ENCODE data around the gene EMC8.
"Not testable (repeated sequence)": the region's sequence is repeated elsewhere in the genome, so short reads cannot be mapped to it uniquely, and the experiment has no call there.

The EMC8 gene

DNA sequence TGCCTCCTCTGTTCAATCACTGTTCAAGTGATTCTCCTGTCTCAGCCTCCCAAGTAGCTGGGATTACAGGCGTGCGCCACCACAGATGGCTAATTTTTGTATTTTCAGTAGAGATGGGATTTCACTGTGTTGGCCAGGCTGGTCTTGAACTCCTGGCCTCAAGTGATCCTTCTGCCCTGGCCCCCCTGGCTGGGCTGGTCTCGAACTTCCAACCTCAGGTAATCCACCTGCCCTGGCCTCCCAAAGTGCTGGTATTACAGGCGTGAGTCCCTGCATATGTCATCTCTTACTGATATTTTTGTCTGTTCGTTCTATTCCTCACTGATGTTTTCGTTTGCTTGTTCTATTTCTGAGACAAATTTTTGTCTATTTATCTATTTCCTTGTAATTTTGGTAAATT, 17.9 kb upstream of the EMC8 start:
- not testable (repeated sequence) for H3K9ac ChIP-seq (ENCODE audit: low read depth in 1 of 2, low read length in 2 of 2); H3K4me1 ChIP-seq (ENCODE audit: control insufficient read depth in 2 of 2, insufficient read depth in 2 of 2, low read length in 2 of 2); H3K27ac ChIP-seq (ENCODE audit: low read depth in 2 of 2, low read length in 2 of 2); H3K9me3 ChIP-seq (ENCODE audit: control insufficient read depth in 2 of 2, low read length in 2 of 2); H3K36me3 ChIP-seq (ENCODE audit: control insufficient read depth in 2 of 2, insufficient read depth in 2 of 2, low read length in 2 of 2); H3K4me3 ChIP-seq (ENCODE audit: low read length in 2 of 2); H3K27me3 ChIP-seq (ENCODE audit: control insufficient read depth in 2 of 2, insufficient read depth in 2 of 2, low read length in 2 of 2)

DNA sequence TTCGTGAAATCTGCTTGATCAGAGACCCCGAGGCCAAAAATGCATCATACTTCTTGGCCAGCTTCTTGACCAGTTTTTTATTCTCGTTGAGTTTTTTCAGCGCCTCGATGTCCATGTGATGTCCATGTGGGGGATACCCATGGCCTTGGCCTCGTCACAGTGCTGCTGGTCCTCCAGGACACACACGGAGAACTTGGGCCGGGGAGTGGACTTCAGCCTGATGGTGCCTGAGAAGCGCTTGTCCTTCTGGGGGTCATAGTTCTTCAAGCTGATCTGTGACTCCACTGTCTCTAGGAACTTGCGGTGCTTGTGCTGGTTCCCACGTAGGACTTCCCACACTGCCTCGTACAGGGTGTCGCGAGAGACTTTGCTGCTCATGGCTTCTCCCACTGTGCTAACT, 16.8 kb upstream of the EMC8 start:
- H3K4me1 ChIP-seq (ENCODE audit: control insufficient read depth in 2 of 2, insufficient read depth in 2 of 2, low read length in 2 of 2): no peaks in the 10 kb centered on the region
- no peak overlapping the region for H3K9ac ChIP-seq (ENCODE audit: low read depth in 1 of 2, low read length in 2 of 2)
- H3K27ac ChIP-seq (ENCODE audit: low read depth in 2 of 2, low read length in 2 of 2): no peak overlapping the region
- no peaks in the 10 kb centered on the region for H3K9me3 ChIP-seq (ENCODE audit: control insufficient read depth in 2 of 2, low read length in 2 of 2)
- peaks cover 4 to 5% of the 10 kb centered on the region in 2 donors for H3K27me3 ChIP-seq (ENCODE audit: control insufficient read depth in 2 of 2, insufficient read depth in 2 of 2, low read length in 2 of 2)
- H3K4me3 ChIP-seq (ENCODE audit: low read length in 2 of 2): no peak overlapping the region
- no peaks in the 10 kb centered on the region for H3K36me3 ChIP-seq (ENCODE audit: control insufficient read depth in 2 of 2, insufficient read depth in 2 of 2, low read length in 2 of 2)

DNA sequence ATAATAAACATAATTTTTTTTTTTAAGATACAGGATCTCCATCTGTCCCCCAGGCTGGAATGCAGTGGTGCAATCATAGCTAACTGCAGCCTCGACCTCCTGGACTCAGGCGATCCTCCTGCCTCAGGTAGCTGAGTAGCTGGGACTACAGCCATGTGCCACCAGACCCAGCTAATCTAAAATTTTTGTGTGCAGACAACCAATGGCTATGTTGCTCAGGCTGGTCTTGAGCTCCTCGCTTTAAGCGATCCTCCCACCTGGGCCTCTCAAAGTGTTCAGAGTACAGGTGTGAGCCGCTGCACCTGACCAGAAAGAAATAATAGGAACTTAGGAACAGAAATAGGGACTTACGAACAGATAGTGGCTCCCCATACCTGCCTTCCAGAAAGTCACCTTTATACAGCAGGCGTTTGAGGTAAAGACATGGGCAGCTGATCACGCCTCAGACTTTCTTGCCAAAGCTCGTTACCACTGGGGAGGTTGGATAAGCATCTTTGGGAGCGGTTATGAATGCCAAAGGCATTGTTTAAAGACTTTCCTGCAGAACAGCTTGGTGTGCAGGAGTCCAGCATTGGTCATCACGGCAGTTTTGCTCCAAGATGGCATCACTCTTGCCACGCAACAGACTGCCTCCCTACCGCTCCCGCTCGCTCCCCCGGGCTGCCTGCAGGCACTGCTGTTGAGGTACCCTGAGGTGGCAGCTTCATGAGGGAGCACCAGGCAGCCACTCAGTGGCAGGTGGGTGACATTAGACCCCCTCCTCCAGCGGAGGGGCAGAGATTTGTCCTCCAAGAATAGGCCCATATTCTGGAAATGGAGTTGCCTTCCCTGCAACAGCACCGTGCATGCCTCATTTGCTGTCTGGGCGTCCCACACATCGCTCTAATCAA, 13.7 kb upstream of the EMC8 start:
- H3K9me3 ChIP-seq (ENCODE audit: control insufficient read depth in 2 of 2, low read length in 2 of 2): no peaks in the 10 kb centered on the region
- H3K27me3 ChIP-seq (ENCODE audit: control insufficient read depth in 2 of 2, insufficient read depth in 2 of 2, low read length in 2 of 2): peaks cover 4 to 5% of the 10 kb centered on the region in 2 donors
- no peaks in the 10 kb centered on the region for H3K36me3 ChIP-seq (ENCODE audit: control insufficient read depth in 2 of 2, insufficient read depth in 2 of 2, low read length in 2 of 2)
- no peaks in the 10 kb centered on the region for H3K4me1 ChIP-seq (ENCODE audit: control insufficient read depth in 2 of 2, insufficient read depth in 2 of 2, low read length in 2 of 2)
- no peak overlapping the region for H3K4me3 ChIP-seq (ENCODE audit: low read length in 2 of 2)
- no peak overlapping the region for H3K9ac ChIP-seq (ENCODE audit: low read depth in 1 of 2, low read length in 2 of 2)
- no peak overlapping the region for H3K27ac ChIP-seq (ENCODE audit: low read depth in 2 of 2, low read length in 2 of 2)

DNA sequence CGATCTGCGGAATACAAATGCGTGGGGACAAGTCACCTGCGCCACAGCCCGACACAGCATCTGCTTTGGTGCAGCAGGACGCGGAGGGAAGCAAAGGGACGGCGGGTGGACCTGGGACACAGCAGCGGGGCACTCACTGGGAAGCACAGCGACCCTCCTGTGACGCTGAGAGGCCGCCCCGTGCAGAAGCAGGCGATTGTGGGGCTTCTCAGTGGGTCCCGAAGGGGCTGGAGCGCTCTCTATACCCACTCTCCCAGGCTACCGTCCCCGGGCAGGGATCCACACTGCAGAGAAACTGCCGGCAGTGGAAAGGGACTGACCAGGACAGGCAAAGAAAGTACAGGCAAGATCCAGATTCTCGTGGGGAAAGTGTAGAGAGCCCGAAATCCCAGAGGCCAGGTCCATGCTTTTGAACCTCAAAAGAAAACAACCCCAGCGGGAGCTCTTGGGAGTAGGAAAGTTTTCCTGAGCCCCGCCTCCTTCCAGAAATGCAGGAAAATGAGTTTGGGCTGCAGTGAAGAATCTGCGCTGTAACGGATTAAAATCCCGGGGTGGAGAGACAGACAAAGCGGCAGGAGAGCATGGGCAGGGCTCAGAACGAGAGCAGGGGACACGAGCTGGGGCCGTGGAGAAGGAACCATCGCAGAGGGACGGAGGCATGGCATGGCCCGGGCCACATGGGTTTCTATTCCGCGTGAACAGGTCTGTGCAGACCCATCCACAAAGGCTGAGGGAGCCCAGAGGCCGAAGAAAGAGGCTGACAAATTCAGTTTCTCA, 12.9 kb upstream of the EMC8 start:
- Histone ChIP-seq H3K27me3 (ENCODE audit: control insufficient read depth in 2 of 2, insufficient read depth in 2 of 2, low read length in 2 of 2) (peaks cover 4 to 5% of the 10 kb centered on the region in 2 donors), H3K9ac (ENCODE audit: low read depth in 1 of 2, low read length in 2 of 2) (no peak overlapping the region), H3K4me3 (ENCODE audit: low read length in 2 of 2) (no peak overlapping the region), H3K4me1 (ENCODE audit: control insufficient read depth in 2 of 2, insufficient read depth in 2 of 2, low read length in 2 of 2) (no peaks in the 10 kb centered on the region), H3K9me3 (ENCODE audit: control insufficient read depth in 2 of 2, low read length in 2 of 2) (no peaks in the 10 kb centered on the region), H3K36me3 (ENCODE audit: control insufficient read depth in 2 of 2, insufficient read depth in 2 of 2, low read length in 2 of 2) (no peaks in the 10 kb centered on the region), H3K27ac (ENCODE audit: low read depth in 2 of 2, low read length in 2 of 2) (no peak overlapping the region)

DNA sequence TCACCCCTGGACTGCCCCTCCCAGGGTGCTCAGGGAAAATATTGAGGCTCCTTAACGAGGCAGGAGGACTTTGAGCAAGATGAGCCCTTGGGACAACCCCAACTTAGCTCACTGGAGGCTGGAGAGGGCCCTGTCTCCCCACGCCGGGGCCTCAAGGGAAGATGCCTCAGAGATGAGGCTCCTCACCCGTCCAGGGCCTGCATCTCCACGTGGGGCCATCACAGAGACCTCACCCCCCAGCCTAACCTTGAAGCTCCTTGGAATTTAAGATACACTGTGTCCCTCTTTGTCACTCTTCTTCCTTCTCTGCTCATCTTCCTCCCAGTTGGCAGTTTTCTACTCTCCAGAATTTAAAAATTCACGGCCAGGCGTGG, 11.4 kb upstream of the EMC8 start:
- H3K4me3 ChIP-seq (ENCODE audit: low read length in 2 of 2): no peak overlapping the region
- H3K36me3 ChIP-seq (ENCODE audit: control insufficient read depth in 2 of 2, insufficient read depth in 2 of 2, low read length in 2 of 2): peaks cover 11 to 14% of the 10 kb centered on the region in 2 donors
- no peaks in the 10 kb centered on the region for H3K9me3 ChIP-seq (ENCODE audit: control insufficient read depth in 2 of 2, low read length in 2 of 2)
- no peak overlapping the region for H3K9ac ChIP-seq (ENCODE audit: low read depth in 1 of 2, low read length in 2 of 2)
- peaks cover 4 to 5% of the 10 kb centered on the region in 2 donors for H3K27me3 ChIP-seq (ENCODE audit: control insufficient read depth in 2 of 2, insufficient read depth in 2 of 2, low read length in 2 of 2)
- H3K27ac ChIP-seq (ENCODE audit: low read depth in 2 of 2, low read length in 2 of 2): no peak overlapping the region
- H3K4me1 ChIP-seq (ENCODE audit: control insufficient read depth in 2 of 2, insufficient read depth in 2 of 2, low read length in 2 of 2): no peaks in the 10 kb centered on the region

DNA sequence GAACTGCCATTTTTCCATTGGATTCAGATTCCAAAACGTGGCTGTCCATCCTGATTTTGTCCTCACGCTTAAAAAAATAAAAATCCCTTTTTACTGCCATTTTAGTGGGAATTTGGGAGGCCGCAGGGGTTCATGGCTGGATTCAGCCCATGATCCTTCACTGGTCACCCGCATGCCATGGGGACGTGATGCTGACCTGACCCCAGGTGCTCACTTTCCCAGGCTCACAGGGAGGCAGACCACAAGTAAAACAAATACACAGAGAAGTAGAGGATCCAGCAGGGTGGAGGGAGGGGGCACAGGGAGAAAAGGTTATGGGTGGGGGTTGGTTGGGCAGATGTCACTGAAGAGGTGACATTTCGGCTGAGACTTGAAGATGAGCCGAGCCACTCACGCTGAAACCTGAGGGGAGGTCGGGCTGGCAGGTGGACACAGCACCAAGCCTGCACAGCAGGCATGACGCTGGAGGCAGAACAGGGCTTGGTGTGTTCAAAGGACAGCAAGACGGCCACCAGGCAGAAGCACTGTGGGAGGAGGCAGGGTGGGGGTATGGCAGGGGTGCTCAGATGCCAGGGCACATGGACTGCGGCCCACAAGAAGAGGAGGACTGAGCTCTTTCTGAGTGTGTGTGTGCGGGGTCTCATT, 10.9 kb upstream of the EMC8 start:
- H3K27ac ChIP-seq (ENCODE audit: low read depth in 2 of 2, low read length in 2 of 2): no peak overlapping the region
- H3K9ac ChIP-seq (ENCODE audit: low read depth in 1 of 2, low read length in 2 of 2): no peak overlapping the region
- H3K9me3 ChIP-seq (ENCODE audit: control insufficient read depth in 2 of 2, low read length in 2 of 2): no peaks in the 10 kb centered on the region
- no peaks in the 10 kb centered on the region for H3K4me1 ChIP-seq (ENCODE audit: control insufficient read depth in 2 of 2, insufficient read depth in 2 of 2, low read length in 2 of 2)
- H3K4me3 ChIP-seq (ENCODE audit: low read length in 2 of 2): no peak overlapping the region
- peaks cover 16 to 19% of the 10 kb centered on the region in 2 donors for H3K36me3 ChIP-seq (ENCODE audit: control insufficient read depth in 2 of 2, insufficient read depth in 2 of 2, low read length in 2 of 2)
- peaks cover 4 to 5% of the 10 kb centered on the region in 2 donors for H3K27me3 ChIP-seq (ENCODE audit: control insufficient read depth in 2 of 2, insufficient read depth in 2 of 2, low read length in 2 of 2)

DNA sequence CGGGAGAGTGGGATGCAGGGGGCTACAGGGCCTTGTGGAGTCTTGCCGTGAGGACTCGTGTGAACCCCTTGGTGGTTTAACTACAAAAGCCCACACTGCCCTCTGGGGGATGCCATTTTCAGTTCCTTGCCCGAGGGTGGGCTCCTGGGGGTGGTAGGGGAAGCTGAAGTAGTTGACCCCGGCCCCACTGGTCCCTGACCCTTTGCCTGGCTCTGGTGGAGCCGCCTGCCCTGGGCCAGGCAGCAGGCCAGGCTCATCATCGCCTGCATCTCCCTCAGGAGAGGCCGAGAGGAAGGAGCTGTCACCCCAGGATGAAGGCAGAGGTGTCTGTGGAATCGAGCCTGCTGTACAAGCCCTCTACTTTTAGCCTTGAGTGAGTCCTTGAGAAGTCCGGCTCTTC, 10.3 kb upstream of the EMC8 start:
- no peak overlapping the region for H3K9ac ChIP-seq (ENCODE audit: low read depth in 1 of 2, low read length in 2 of 2)
- peaks cover 22 to 25% of the 10 kb centered on the region in 2 donors for H3K36me3 ChIP-seq (ENCODE audit: control insufficient read depth in 2 of 2, insufficient read depth in 2 of 2, low read length in 2 of 2)
- no peak overlapping the region for H3K27ac ChIP-seq (ENCODE audit: low read depth in 2 of 2, low read length in 2 of 2)
- no peaks in the 10 kb centered on the region for H3K9me3 ChIP-seq (ENCODE audit: control insufficient read depth in 2 of 2, low read length in 2 of 2)
- H3K4me3 ChIP-seq (ENCODE audit: low read length in 2 of 2): no peak overlapping the region
- peaks cover 4 to 5% of the 10 kb centered on the region in 2 donors for H3K27me3 ChIP-seq (ENCODE audit: control insufficient read depth in 2 of 2, insufficient read depth in 2 of 2, low read length in 2 of 2)
- no peaks in the 10 kb centered on the region for H3K4me1 ChIP-seq (ENCODE audit: control insufficient read depth in 2 of 2, insufficient read depth in 2 of 2, low read length in 2 of 2)

DNA sequence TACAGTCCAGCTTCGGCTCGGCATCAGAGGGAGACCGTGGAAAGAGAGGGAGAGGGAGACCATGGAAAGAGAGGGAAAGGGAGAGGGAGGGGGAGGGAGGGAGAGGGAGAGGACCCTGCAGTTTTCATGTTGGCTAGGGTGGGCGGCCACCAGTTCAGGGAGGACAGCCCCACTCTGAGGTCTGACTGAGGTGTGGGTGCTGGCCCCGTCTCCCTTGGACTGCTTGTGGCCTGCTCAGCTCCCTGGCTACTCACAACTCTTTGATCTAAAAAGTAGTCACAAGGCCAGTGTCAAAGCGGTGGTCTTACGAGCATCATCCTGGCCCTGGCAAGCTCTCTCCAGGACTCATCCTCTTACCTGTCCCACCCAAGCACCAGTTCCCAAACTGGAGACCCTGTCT, 9.6 kb upstream of the EMC8 start:
- Histone ChIP-seq H3K27ac (ENCODE audit: low read depth in 2 of 2, low read length in 2 of 2) (no peak overlapping the region), H3K36me3 (ENCODE audit: control insufficient read depth in 2 of 2, insufficient read depth in 2 of 2, low read length in 2 of 2) (peaks cover 25 to 30% of the 10 kb centered on the region in 2 donors), H3K9me3 (ENCODE audit: control insufficient read depth in 2 of 2, low read length in 2 of 2) (no peaks in the 10 kb centered on the region), H3K4me3 (ENCODE audit: low read length in 2 of 2) (no peak overlapping the region), H3K9ac (ENCODE audit: low read depth in 1 of 2, low read length in 2 of 2) (no peak overlapping the region), H3K27me3 (ENCODE audit: control insufficient read depth in 2 of 2, insufficient read depth in 2 of 2, low read length in 2 of 2) (peaks cover 4 to 5% of the 10 kb centered on the region in 2 donors), H3K4me1 (ENCODE audit: control insufficient read depth in 2 of 2, insufficient read depth in 2 of 2, low read length in 2 of 2) (no peaks in the 10 kb centered on the region)

DNA sequence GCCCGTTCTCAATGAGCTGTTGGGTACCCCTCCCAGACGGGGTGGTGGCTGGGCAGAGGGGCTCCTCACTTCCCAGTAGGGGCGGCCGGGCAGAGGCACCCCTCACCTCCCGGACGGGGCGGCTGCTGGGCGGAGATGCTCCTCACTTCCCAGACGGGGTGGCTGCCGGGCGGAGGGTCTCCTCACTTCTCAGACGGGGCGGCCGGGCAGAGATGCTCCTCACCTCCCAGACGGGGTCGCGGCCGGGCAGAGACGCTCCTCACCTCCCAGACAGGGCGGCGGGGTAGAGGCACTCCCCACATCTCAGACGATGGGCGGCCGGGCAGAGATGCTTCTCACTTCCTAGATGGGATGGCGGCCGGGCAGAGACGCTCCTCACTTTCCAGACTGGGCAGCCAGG, 8.8 kb upstream of the EMC8 start:
- H3K4me1 ChIP-seq (ENCODE audit: control insufficient read depth in 2 of 2, insufficient read depth in 2 of 2, low read length in 2 of 2); H3K9me3 ChIP-seq (ENCODE audit: control insufficient read depth in 2 of 2, low read length in 2 of 2); H3K9ac ChIP-seq (ENCODE audit: low read depth in 1 of 2, low read length in 2 of 2); H3K4me3 ChIP-seq (ENCODE audit: low read length in 2 of 2); H3K27me3 ChIP-seq (ENCODE audit: control insufficient read depth in 2 of 2, insufficient read depth in 2 of 2, low read length in 2 of 2); H3K27ac ChIP-seq (ENCODE audit: low read depth in 2 of 2, low read length in 2 of 2): not testable (repeated sequence)
- H3K36me3 ChIP-seq (ENCODE audit: control insufficient read depth in 2 of 2, insufficient read depth in 2 of 2, low read length in 2 of 2): peaks cover 33 to 38% of the 10 kb centered on the region in 2 donors

DNA sequence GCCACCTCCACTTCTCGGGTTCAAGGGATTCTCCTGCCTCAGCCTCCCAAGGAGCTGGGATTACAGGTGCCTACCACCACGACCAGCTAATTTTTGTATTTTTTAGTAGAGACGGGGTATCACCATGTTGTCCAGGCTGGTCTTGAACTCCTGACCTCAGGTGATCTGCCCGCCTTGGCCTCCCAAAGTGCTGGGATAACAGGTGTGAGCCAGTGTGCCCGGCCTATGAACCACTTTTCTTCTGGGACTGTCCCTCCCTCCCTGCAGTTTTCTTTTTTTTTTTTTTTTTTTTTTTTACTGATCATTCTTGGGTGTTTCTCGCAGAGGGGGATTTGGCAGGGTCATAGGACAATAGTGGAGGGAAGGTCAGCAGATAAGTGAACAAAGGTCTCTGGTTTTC, 8.0 kb upstream of the EMC8 start:
- not testable (repeated sequence) for H3K27me3 ChIP-seq (ENCODE audit: control insufficient read depth in 2 of 2, insufficient read depth in 2 of 2, low read length in 2 of 2); H3K9ac ChIP-seq (ENCODE audit: low read depth in 1 of 2, low read length in 2 of 2); H3K27ac ChIP-seq (ENCODE audit: low read depth in 2 of 2, low read length in 2 of 2); H3K9me3 ChIP-seq (ENCODE audit: control insufficient read depth in 2 of 2, low read length in 2 of 2); H3K4me3 ChIP-seq (ENCODE audit: low read length in 2 of 2); H3K4me1 ChIP-seq (ENCODE audit: control insufficient read depth in 2 of 2, insufficient read depth in 2 of 2, low read length in 2 of 2)
- H3K36me3 ChIP-seq (ENCODE audit: control insufficient read depth in 2 of 2, insufficient read depth in 2 of 2, low read length in 2 of 2): peaks cover 39 to 46% of the 10 kb centered on the region in 2 donors
